DND-41 (cell line): ENCODE measurements around the gene PRTN3.
"Not testable (repeated sequence)": the region's sequence is repeated elsewhere in the genome, so short reads cannot be mapped to it uniquely, and the experiment has no call there.

Experiments used
- ATAC-seq: fragments of 200-7000 bp; cut with Tn5 transposase; 3 replicates; pipeline ENCODE4 v1.9.1; 2021; ENCODE audit warnings: low read depth; ENCODE audit not compliant: insufficient read depth
- DNase-seq: peaks from one replicate; pipeline ENCODE4 v3.0.0-alpha.2; 2020
- H2AFZ ChIP-seq: 2 replicates; pipeline ENCODE4 v1.6.0; 2012; ENCODE audit warnings: low read depth, low read length
- H3K27ac ChIP-seq: 2 replicates; pipeline ENCODE4 v1.5.1; 2012; ENCODE audit warnings: low read length, inconsistent platforms
- H3K27me3 ChIP-seq: fragments of 200-600 bp; sonication (generic); 2 replicates; pipeline ENCODE4 v1.6.0; 2012; ENCODE audit warnings: low read length, mild to moderate bottlenecking, inconsistent platforms; ENCODE audit not compliant: insufficient read depth, poor library complexity
- H3K36me3 ChIP-seq: 2 replicates; pipeline ENCODE4 v1.5.1; 2012; ENCODE audit warnings: low read length, inconsistent platforms; ENCODE audit not compliant: insufficient read depth
- H3K4me1 ChIP-seq: 2 replicates; pipeline ENCODE4 v1.5.1; 2012; ENCODE audit warnings: mild to moderate bottlenecking, low read length; ENCODE audit not compliant: insufficient read depth
- H3K4me2 ChIP-seq: 2 replicates; pipeline ENCODE4 v1.6.0; 2012; ENCODE audit warnings: mild to moderate bottlenecking, moderate library complexity, low read length, inconsistent platforms; ENCODE audit not compliant: insufficient read depth
- H3K4me3 ChIP-seq, 2 experiments: fragments of 200-600 bp in 1 of 2; shearing (Covaris generic) in 1 of 2; 2 replicates each; pipeline ENCODE4 v1.5.1; 2012 to 2016; ENCODE audit warnings: inconsistent platforms in 2 of 2, low read length in 2 of 2, mild to moderate bottlenecking in 2 of 2, low read depth in 1 of 2, moderate library complexity in 1 of 2
- H3K79me2 ChIP-seq: 2 replicates; pipeline ENCODE4 v1.6.0; 2012; ENCODE audit warnings: low read length, inconsistent platforms; ENCODE audit not compliant: insufficient read depth
- H3K9ac ChIP-seq: 2 replicates; pipeline ENCODE4 v1.6.0; 2012; ENCODE audit warnings: low read depth, mild to moderate bottlenecking, inconsistent platforms, low read length, moderate library complexity
- H3K9me3 ChIP-seq: 2 replicates; pipeline ENCODE4 v1.5.1; 2012; ENCODE audit warnings: low read length, moderate library complexity, mild to moderate bottlenecking, inconsistent platforms; ENCODE audit not compliant: insufficient read depth, severe bottlenecking
- H4K20me1 ChIP-seq: 2 replicates; pipeline ENCODE4 v1.6.0; 2012; ENCODE audit warnings: low read length; ENCODE audit not compliant: insufficient read depth
- EZH2 ChIP-seq: IDR thresholded peaks from 3 replicates; pipeline ENCODE4 v1.6.1; 2012; ENCODE audit warnings: borderline replicate concordance, low read depth, mild to moderate bottlenecking, moderate library complexity, low read length, inconsistent platforms; ENCODE audit not compliant: severe bottlenecking
- TF ChIP-seq, protein P1 (sequence below): IDR thresholded peaks from 2 replicates; pipeline ENCODE4 v1.5.1; 2012; ENCODE audit warnings: borderline replicate concordance, low read length, moderate library complexity, mild to moderate bottlenecking; ENCODE audit not compliant: poor library complexity, severe bottlenecking; ENCODE audit errors: extremely low read depth

Gene PRTN3

DNA sequence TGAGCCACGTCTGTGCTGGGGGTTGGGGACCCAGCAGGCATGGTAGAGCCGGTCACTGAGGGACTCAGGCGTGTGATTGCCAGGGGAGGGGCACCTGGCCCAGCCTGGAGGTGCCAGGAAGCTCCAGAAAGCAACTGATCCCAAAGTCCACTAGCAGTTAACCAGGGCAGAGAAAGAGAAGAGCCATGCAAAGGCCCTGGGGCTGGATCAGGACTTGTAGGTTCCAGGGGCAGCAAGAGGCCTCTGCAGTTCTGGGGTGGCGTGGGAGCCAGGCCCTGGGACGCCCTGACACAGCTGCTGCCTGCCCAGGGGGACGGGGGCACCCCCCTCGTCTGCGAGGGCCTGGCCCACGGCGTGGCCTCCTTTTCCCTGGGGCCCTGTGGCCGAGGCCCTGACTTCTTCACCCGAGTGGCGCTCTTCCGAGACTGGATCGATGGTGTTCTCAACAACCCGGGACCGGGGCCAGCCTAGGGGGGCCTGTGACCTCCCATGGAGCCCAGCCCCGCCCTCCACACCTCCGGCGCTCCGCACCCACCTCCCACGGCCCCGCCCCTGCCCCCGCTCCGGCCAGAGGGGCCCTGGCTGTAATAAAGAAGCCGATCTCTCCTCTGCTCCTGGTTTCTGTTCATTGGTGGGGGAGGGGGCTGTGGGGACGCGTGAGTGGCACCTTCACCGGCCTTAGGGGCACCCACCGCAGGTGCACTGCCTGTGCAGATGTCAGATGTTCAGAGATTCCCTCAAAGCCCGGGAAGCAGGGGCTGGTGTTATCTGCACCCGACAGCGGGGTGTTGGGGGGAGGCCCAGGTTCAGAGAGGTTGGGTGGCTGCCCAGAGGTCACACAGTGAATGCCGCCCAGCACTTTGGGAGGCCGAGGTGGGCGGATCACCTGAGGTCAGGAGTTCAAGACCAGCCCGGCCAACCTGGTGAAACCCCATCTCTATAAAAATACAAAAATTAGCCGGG, 9.1 kb upstream of the PRTN3 start:
- Histone ChIP-seq H3K36me3 (no peaks in the 10 kb centered on the region), H3K27ac (no peak overlapping the region), H3K9me3 (no peaks in the 10 kb centered on the region), H3K79me2 (no peaks in the 10 kb centered on the region), H2AFZ (no peak overlapping the region), H3K9ac (no peak overlapping the region), H4K20me1 (no peaks in the 10 kb centered on the region), H3K4me1 (no peaks in the 10 kb centered on the region), H3K4me2 (no peak overlapping the region), H3K27me3 (no peaks in the 10 kb centered on the region), H3K4me3 (no peak overlapping the region)
- ATAC-seq, result no peak
- DNase-seq, result no peak
- TF ChIP-seq, protein P1, sequence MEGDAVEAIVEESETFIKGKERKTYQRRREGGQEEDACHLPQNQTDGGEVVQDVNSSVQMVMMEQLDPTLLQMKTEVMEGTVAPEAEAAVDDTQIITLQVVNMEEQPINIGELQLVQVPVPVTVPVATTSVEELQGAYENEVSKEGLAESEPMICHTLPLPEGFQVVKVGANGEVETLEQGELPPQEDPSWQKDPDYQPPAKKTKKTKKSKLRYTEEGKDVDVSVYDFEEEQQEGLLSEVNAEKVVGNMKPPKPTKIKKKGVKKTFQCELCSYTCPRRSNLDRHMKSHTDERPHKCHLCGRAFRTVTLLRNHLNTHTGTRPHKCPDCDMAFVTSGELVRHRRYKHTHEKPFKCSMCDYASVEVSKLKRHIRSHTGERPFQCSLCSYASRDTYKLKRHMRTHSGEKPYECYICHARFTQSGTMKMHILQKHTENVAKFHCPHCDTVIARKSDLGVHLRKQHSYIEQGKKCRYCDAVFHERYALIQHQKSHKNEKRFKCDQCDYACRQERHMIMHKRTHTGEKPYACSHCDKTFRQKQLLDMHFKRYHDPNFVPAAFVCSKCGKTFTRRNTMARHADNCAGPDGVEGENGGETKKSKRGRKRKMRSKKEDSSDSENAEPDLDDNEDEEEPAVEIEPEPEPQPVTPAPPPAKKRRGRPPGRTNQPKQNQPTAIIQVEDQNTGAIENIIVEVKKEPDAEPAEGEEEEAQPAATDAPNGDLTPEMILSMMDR, result no peak

- Histone ChIP-seq H3K27me3 (no peaks in the 10 kb centered on the region), H3K9ac (no peak overlapping the region), H3K4me3 (no peak overlapping the region), H3K4me1 (no peaks in the 10 kb centered on the region), H4K20me1 (no peaks in the 10 kb centered on the region), H2AFZ (no peak overlapping the region), H3K36me3 (no peaks in the 10 kb centered on the region), H3K79me2 (no peaks in the 10 kb centered on the region), H3K4me2 (no peak overlapping the region), H3K9me3 (no peaks in the 10 kb centered on the region), H3K27ac (no peak overlapping the region)
- no peak for DNase-seq
- TF ChIP-seq EZH2, result no peak
- TF ChIP-seq, protein P1, result no peak
- ATAC-seq, result no peak
These were observed 6.6 kb upstream of the PRTN3 start for GRCh38 chr19:834216-834615.

- Histone ChIP-seq H4K20me1 (no peaks in the 10 kb centered on the region), H3K9me3 (no peaks in the 10 kb centered on the region), H3K36me3 (no peaks in the 10 kb centered on the region), H3K27ac (no peak overlapping the region), H3K4me2 (no peak overlapping the region), H2AFZ (no peak overlapping the region), H3K4me1 (no peaks in the 10 kb centered on the region), H3K9ac (no peak overlapping the region), H3K79me2 (no peaks in the 10 kb centered on the region), H3K27me3 (no peaks in the 10 kb centered on the region), H3K4me3 (no peak overlapping the region)
- TF ChIP-seq, protein P1, result no peak
- no peak for TF ChIP-seq EZH2
- no peak for ATAC-seq
- no peak for DNase-seq
These were observed 5.5 kb upstream of the PRTN3 start for GRCh38 chr19:835210-835810.

GRCh38 chr19:842802-843179, 2.0 kb downstream of the PRTN3 start:
- H3K4me3 ChIP-seq, H4K20me1 ChIP-seq, H3K27me3 ChIP-seq, H2AFZ ChIP-seq, H3K79me2 ChIP-seq, H3K4me1 ChIP-seq, H3K27ac ChIP-seq, H3K9me3 ChIP-seq, ATAC-seq, H3K4me2 ChIP-seq, DNase-seq, H3K9ac ChIP-seq, H3K36me3 ChIP-seq: not testable (repeated sequence)
